ENCODE results near the gene AIPL1.

Gene AIPL1

DNA sequence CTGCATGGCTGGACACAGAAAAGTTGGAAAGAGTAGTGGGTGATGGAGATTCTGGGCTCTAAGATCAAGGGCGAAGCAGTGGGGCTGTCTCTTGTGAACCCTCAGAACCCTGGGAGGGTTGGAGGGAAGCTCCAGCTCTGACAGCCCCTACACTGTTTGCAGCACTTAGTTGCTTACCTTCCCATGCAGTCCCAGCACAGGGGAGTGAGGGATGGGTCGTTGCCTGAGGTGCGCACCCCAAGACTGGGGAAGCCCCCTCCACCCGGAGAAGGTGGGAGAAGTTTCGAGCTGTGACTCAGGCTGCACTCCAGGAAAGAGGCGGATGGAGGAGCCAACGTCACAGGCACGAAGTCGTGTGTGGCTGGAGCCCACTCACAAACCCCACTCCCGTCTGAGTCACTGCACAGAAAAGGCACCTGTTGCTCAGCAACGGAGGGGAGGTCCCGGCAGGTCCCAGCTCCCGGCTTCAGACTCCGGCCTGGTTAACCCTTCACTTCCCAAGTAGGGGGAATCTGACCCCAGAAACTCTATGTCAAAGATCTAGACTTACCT is 60.1 kb downstream of the AIPL1 start:
- no peak for DNase-seq (ENCODE audit: low read depth, low spot score)

DNA sequence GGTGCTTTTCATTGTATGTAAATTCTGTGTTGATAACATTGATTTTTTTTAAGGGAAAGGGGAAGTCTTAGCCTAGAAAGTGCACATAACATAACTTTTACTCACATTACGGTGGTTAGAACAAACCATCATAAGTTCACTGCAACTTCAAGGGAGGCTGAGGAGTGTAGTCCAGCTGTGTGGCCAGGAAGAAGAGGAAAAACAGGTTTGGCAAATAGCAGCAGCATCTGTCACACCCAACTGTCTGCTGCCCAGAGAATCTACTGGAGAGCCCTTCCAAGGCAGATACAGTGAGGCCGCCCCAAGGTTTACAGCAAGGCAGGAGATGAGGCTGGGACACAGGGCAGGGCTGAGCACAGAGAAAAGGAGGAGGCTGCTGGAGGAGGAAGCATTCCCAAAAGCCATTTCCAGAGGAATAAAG is 60.6 kb downstream of the AIPL1 start:
- DNase-seq (ENCODE audit: low read depth, low spot score): no peak

Data from iPS DF 19.7 (cell line).